ENCODE measurements around the gene FOXG1. TPM values are rescaled to one million over a fixed set of nuclear protein-coding genes. Genes with fewer than 3 reads are reported as not detected.

The FOXG1 gene
- total RNA-seq, 4 donors from 2014 or later = not detected

- no peak overlapping the region for H3K27ac ChIP-seq
- H3K9me3 ChIP-seq = no peaks in the 10 kb centered on the region
- no peaks in the 10 kb centered on the region for H3K36me3 ChIP-seq
- no peak for DNase-seq (ENCODE audit: low spot score in 2 of 2)
- peaks cover 100% of the 10 kb centered on the region for H3K27me3 ChIP-seq
- H3K4me1 ChIP-seq = peaks cover 29% of the 10 kb centered on the region
- no peak overlapping the region for H3K4me3 ChIP-seq
- 11% methylated on average over 3 of the region's 3 CpGs for WGBS
- TF ChIP-seq POLR2AphosphoS5 (IDR thresholded peaks at IDR 0.05) (no peak), EP300 (IDR thresholded peaks at IDR 0.05) (no peak), POLR2A (IDR thresholded peaks at IDR 0.05) (no peak), CTCF (IDR thresholded peaks at IDR 0.05) (no peak)
Measured at GRCh38 chr14:28762955-28763326, 3.6 kb upstream of the FOXG1 start.

- TF ChIP-seq POLR2AphosphoS5 (IDR thresholded peaks at IDR 0.05) = no peak
- no peak for TF ChIP-seq EP300 (IDR thresholded peaks at IDR 0.05)
- TF ChIP-seq POLR2A (IDR thresholded peaks at IDR 0.05) = no peak
- TF ChIP-seq CTCF (IDR thresholded peaks at IDR 0.05) = no peak
- DNase-seq (ENCODE audit: low spot score in 2 of 2) = no peak
- WGBS = 12% methylated on average over 4 of the region's 4 CpGs
- H3K9me3 ChIP-seq = no peaks in the 10 kb centered on the region
- no peaks in the 10 kb centered on the region for H3K36me3 ChIP-seq
- no peak overlapping the region for H3K27ac ChIP-seq
- H3K4me3 ChIP-seq = no peak overlapping the region
- H3K27me3 ChIP-seq = peaks cover 100% of the 10 kb centered on the region
- peaks cover 30% of the 10 kb centered on the region for H3K4me1 ChIP-seq
Measured at GRCh38 chr14:28763751-28764256, 2.8 kb upstream of the FOXG1 start.

GRCh38 chr14:28764257-28765160 lies 2.1 kb upstream of the FOXG1 start:
- peaks cover 30% of the 10 kb centered on the region for H3K4me1 ChIP-seq
- DNase-seq (ENCODE audit: low spot score in 2 of 2) = no peak
- H3K27ac ChIP-seq = no peak overlapping the region
- no peak for TF ChIP-seq POLR2A (IDR thresholded peaks at IDR 0.05)
- TF ChIP-seq CTCF (IDR thresholded peaks at IDR 0.05) = no peak
- no peak for TF ChIP-seq POLR2AphosphoS5 (IDR thresholded peaks at IDR 0.05)
- TF ChIP-seq EP300 (IDR thresholded peaks at IDR 0.05) = no peak
- peaks cover 100% of the 10 kb centered on the region for H3K27me3 ChIP-seq
- H3K4me3 ChIP-seq = no peak overlapping the region
- H3K36me3 ChIP-seq = no peaks in the 10 kb centered on the region
- WGBS = 21% methylated on average over 16 of the region's 16 CpGs
- no peaks in the 10 kb centered on the region for H3K9me3 ChIP-seq

GRCh38 chr14:28765169-28765830 lies 1.3 kb upstream of the FOXG1 start:
- 13% methylated on average over 27 of the region's 27 CpGs for WGBS
- no peak for TF ChIP-seq EP300 (IDR thresholded peaks at IDR 0.05)
- no peak for TF ChIP-seq POLR2AphosphoS5 (IDR thresholded peaks at IDR 0.05)
- TF ChIP-seq POLR2A (IDR thresholded peaks at IDR 0.05) = no peak
- TF ChIP-seq CTCF (IDR thresholded peaks at IDR 0.05) = no peak
- Histone ChIP-seq H3K36me3 (no peaks in the 10 kb centered on the region), H3K9me3 (no peaks in the 10 kb centered on the region), H3K27ac (no peak overlapping the region), H3K27me3 (peaks cover 100% of the 10 kb centered on the region), H3K4me1 (peaks cover 24% of the 10 kb centered on the region), H3K4me3 (peak overlapping the region; percentile 49)
- DNase-seq (ENCODE audit: low spot score in 2 of 2) = no peak
